Neural progenitor cell (in vitro differentiated cells): ENCODE measurements around the gene MINDY3. TPM values are rescaled to one million over a fixed set of nuclear protein-coding genes. Genes with fewer than 3 reads are reported as not detected.

Experiments used
- DNase-seq: peaks from one replicate; pipeline ENCODE4 v3.0.0-alpha.2; 2016; ENCODE audit warnings: low spot score
- H2AFZ ChIP-seq: fragments of 200-600 bp; sonication (generic); replicated peaks from 2 replicates; pipeline ENCODE4 v1.6.1; 2016; ENCODE audit warnings: antibody characterized with exemption
- H3F3A ChIP-seq: fragments of 200-600 bp; sonication (generic); 2 replicates; pipeline ENCODE4 v1.6.1; 2016; ENCODE audit warnings: antibody characterized with exemption, low read depth
- H3K27ac ChIP-seq: fragments of 200-600 bp; sonication (generic); 2 replicates; pipeline ENCODE4 v1.5.1; 2016; ENCODE audit warnings: mild to moderate bottlenecking
- H3K27me3 ChIP-seq: fragments of 200-600 bp; sonication (generic); 2 replicates; pipeline ENCODE4 v1.6.1; 2016; ENCODE audit warnings: mild to moderate bottlenecking, moderate library complexity
- H3K36me3 ChIP-seq: fragments of 200-600 bp; sonication (generic); 2 replicates; pipeline ENCODE4 v1.5.1; 2016
- H3K4me1 ChIP-seq: fragments of 200-600 bp; sonication (generic); 2 replicates; pipeline ENCODE4 v1.6.1; 2016; ENCODE audit warnings: mixed run types
- H3K4me2 ChIP-seq: fragments of 200-600 bp; sonication (generic); 2 replicates; pipeline ENCODE4 v1.6.1; 2016
- H3K4me3 ChIP-seq: fragments of 200-600 bp; sonication (generic); 2 replicates; pipeline ENCODE4 v1.5.1; 2016
- H3K79me2 ChIP-seq: fragments of 200-600 bp; sonication (generic); 2 replicates; pipeline ENCODE4 v1.6.1; 2016; ENCODE audit warnings: low read depth
- H3K9ac ChIP-seq: fragments of 200-600 bp; sonication (generic); 2 replicates; pipeline ENCODE4 v1.6.1; 2016
- H3K9me3 ChIP-seq: fragments of 200-600 bp; sonication (generic); 2 replicates; pipeline ENCODE4 v1.5.1; 2016; ENCODE audit warnings: low read depth
- H4K20me1 ChIP-seq: fragments of 200-600 bp; sonication (generic); 2 replicates; pipeline ENCODE4 v1.6.1; 2016; ENCODE audit warnings: low read depth
- H3K27ac Mint-ChIP-seq: 3 replicates; pipeline ENCODE4 v1.8.0; 2021; ENCODE audit warnings: mixed read lengths
- H3K27me3 Mint-ChIP-seq: 2 replicates; pipeline ENCODE4 v1.8.0; 2022; ENCODE audit warnings: low read depth, mild to moderate bottlenecking, inconsistent platforms, moderate library complexity, mixed read lengths; ENCODE audit not compliant: insufficient read depth
- H3K36me3 Mint-ChIP-seq: 3 replicates; pipeline ENCODE4 v1.8.0; 2021; ENCODE audit warnings: mixed read lengths
- H3K4me1 Mint-ChIP-seq: 3 replicates; pipeline ENCODE4 v1.8.0; 2021; ENCODE audit warnings: mixed read lengths
- H3K4me3 Mint-ChIP-seq: 3 replicates; pipeline ENCODE4 v1.8.0; 2021; ENCODE audit warnings: mild to moderate bottlenecking, moderate library complexity, mixed read lengths
- H3K9me3 Mint-ChIP-seq: 3 replicates; pipeline ENCODE4 v1.8.0; 2020; ENCODE audit warnings: mixed read lengths
- CTCF ChIP-seq: fragments of 200-600 bp; sonication (generic); IDR thresholded peaks from 2 replicates; pipeline ENCODE4 v1.5.1; 2017; ENCODE audit warnings: antibody characterized with exemption, mild to moderate bottlenecking
- EZH2 ChIP-seq: fragments of 200-600 bp; sonication (generic); IDR thresholded peaks from 2 replicates; pipeline ENCODE4 v1.6.1; 2017; ENCODE audit warnings: antibody characterized with exemption, mild to moderate bottlenecking, moderate library complexity
- EZH2phosphoT487 ChIP-seq: fragments of 200-600 bp; sonication (generic); IDR thresholded peaks from 2 replicates; pipeline ENCODE4 v1.6.1; 2017; ENCODE audit warnings: antibody characterized with exemption
- total RNA-seq: library from RNA; depleted of rRNA; stranded (reverse); fragments of >200 nt; gene quantifications from 2 replicates; pipeline ENCODE4 v1.2.3, GENCODE V29; 2015; ENCODE audit warnings: low replicate concordance

The MINDY3 gene
- total RNA-seq, 1 donor from 2014 or later: 28.2 TPM

- Histone ChIP-seq H3K79me2 (no peaks in the 10 kb centered on the region), H3K27me3 (no peaks in the 10 kb centered on the region), H3K36me3 (no peaks in the 10 kb centered on the region), H2AFZ (no peak overlapping the region), H3F3A (no peaks in the 10 kb centered on the region), H3K4me3 (no peak overlapping the region), H3K4me2 (no peak overlapping the region), H3K27ac (no peak overlapping the region), H3K9ac (no peak overlapping the region), H4K20me1 (no peaks in the 10 kb centered on the region), H3K4me1 (no peaks in the 10 kb centered on the region), H3K9me3 (no peaks in the 10 kb centered on the region)
- DNase-seq: no peak
- H3K27ac Mint-ChIP-seq: no peak overlapping the region
- no peaks in the 10 kb centered on the region for H3K27me3 Mint-ChIP-seq
- no peaks in the 10 kb centered on the region for H3K9me3 Mint-ChIP-seq
- TF ChIP-seq CTCF (no peak), EZH2phosphoT487 (no peak), EZH2 (no peak)
- no peak overlapping the region for H3K4me3 Mint-ChIP-seq
- H3K36me3 Mint-ChIP-seq: peaks cover 11% of the 10 kb centered on the region
- peaks cover 7% of the 10 kb centered on the region for H3K4me1 Mint-ChIP-seq
Measured at GRCh38 chr10:15821046-15821683, 39.1 kb downstream of the MINDY3 start.

- Histone ChIP-seq H3K4me1 (no peaks in the 10 kb centered on the region), H3K4me3 (no peak overlapping the region), H3K36me3 (no peaks in the 10 kb centered on the region), H3K79me2 (no peaks in the 10 kb centered on the region), H3K27me3 (no peaks in the 10 kb centered on the region), H4K20me1 (no peaks in the 10 kb centered on the region), H3K9me3 (no peaks in the 10 kb centered on the region), H3K4me2 (no peak overlapping the region), H3K27ac (no peak overlapping the region), H3K9ac (no peak overlapping the region), H3F3A (no peaks in the 10 kb centered on the region), H2AFZ (no peak overlapping the region)
- Mint-ChIP-seq H3K27me3 (no peaks in the 10 kb centered on the region), H3K4me3 (no peak overlapping the region), H3K27ac (no peak overlapping the region), H3K9me3 (no peaks in the 10 kb centered on the region), H3K4me1 (peaks cover 3% of the 10 kb centered on the region), H3K36me3 (peaks cover 15% of the 10 kb centered on the region)
- DNase-seq: no peak
- no peak for TF ChIP-seq EZH2phosphoT487
- TF ChIP-seq CTCF: no peak
- TF ChIP-seq EZH2: no peak
Measured at GRCh38 chr10:15817409-15818046, 42.8 kb downstream of the MINDY3 start.

- no peak overlapping the region for H3K4me2 ChIP-seq
- DNase-seq: no peak
- H2AFZ ChIP-seq: no peak overlapping the region
- H4K20me1 ChIP-seq: no peaks in the 10 kb centered on the region
- no peaks in the 10 kb centered on the region for H3K79me2 ChIP-seq
- H3K4me3 ChIP-seq: no peak overlapping the region
- peaks cover 3% of the 10 kb centered on the region for H3K4me1 Mint-ChIP-seq
- no peaks in the 10 kb centered on the region for H3F3A ChIP-seq
- H3K9me3 Mint-ChIP-seq: no peaks in the 10 kb centered on the region
- H3K36me3 ChIP-seq: no peaks in the 10 kb centered on the region
- H3K27me3 Mint-ChIP-seq: no peaks in the 10 kb centered on the region
- H3K9ac ChIP-seq: no peak overlapping the region
- H3K4me3 Mint-ChIP-seq: no peak overlapping the region
- H3K27ac ChIP-seq: no peak overlapping the region
- no peaks in the 10 kb centered on the region for H3K27me3 ChIP-seq
- no peaks in the 10 kb centered on the region for H3K9me3 ChIP-seq
- peaks cover 12% of the 10 kb centered on the region for H3K36me3 Mint-ChIP-seq
- H3K27ac Mint-ChIP-seq: no peak overlapping the region
- no peak for TF ChIP-seq CTCF
- no peak for TF ChIP-seq EZH2
- TF ChIP-seq EZH2phosphoT487: no peak
- H3K4me1 ChIP-seq: no peaks in the 10 kb centered on the region
Measured at GRCh38 chr10:15815242-15815885, 44.9 kb downstream of the MINDY3 start.
